Measurements from ENCODE around the gene RPLP2.

RPLP2 gene

DNA sequence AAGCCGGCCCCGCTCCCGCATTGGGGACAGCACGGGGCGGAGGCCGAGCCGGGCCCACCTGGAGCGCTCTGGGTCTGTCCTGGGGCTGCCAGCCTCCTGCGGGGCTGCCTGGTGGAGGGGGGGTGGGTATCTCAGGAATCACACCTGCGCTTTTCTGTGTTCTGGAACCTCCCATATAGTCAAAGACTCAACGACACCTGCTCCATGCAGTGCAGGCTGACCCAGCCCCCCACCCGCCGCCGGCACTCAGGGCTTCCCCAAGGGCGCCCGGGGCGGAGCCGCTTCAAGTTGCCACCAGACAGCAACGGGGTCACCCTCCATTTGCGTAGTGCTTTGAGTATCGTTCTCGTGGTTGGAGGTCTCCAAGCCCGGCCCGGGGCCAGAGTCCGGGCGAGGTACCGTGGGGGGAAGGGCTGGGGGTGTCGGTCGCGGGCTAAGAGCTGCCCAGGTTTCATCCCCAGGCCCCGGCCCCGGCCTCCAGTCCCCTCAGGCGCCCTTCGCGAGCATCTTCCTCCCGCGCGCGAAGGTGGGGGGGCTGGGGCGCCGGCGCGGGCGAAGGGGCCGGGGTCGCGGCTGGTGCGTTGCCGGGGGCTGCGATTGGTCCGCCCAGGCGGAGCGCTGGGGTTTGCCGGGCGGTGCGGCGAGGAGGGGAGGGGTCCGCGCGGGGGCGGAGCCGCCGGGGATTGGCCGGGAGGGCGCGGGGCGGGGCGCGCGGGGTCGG is 39.5 kb downstream of the RPLP2 start:
- TF ChIP-seq MYC (IDR thresholded peaks at IDR 0.05; ENCODE audit: low read depth, low read length) (no peak), POLR2A (IDR thresholded peaks at IDR 0.05; ENCODE audit: extremely low read depth, insufficient read length) (no peak)
- TF ChIP-seq, protein P1, sequence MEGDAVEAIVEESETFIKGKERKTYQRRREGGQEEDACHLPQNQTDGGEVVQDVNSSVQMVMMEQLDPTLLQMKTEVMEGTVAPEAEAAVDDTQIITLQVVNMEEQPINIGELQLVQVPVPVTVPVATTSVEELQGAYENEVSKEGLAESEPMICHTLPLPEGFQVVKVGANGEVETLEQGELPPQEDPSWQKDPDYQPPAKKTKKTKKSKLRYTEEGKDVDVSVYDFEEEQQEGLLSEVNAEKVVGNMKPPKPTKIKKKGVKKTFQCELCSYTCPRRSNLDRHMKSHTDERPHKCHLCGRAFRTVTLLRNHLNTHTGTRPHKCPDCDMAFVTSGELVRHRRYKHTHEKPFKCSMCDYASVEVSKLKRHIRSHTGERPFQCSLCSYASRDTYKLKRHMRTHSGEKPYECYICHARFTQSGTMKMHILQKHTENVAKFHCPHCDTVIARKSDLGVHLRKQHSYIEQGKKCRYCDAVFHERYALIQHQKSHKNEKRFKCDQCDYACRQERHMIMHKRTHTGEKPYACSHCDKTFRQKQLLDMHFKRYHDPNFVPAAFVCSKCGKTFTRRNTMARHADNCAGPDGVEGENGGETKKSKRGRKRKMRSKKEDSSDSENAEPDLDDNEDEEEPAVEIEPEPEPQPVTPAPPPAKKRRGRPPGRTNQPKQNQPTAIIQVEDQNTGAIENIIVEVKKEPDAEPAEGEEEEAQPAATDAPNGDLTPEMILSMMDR (IDR thresholded peaks at IDR 0.05; ENCODE audit: low read depth, low read length) = no peak
- TF ChIP-seq, protein P2, sequence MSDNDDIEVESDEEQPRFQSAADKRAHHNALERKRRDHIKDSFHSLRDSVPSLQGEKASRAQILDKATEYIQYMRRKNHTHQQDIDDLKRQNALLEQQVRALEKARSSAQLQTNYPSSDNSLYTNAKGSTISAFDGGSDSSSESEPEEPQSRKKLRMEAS (IDR thresholded peaks at IDR 0.05; ENCODE audit: low read depth, low read length) = no peak
- no peak overlapping the region for H3K4me3 ChIP-seq (ENCODE audit: low read depth, low read length)
- DNase-seq (ENCODE audit: low read depth) = no peak

DNA sequence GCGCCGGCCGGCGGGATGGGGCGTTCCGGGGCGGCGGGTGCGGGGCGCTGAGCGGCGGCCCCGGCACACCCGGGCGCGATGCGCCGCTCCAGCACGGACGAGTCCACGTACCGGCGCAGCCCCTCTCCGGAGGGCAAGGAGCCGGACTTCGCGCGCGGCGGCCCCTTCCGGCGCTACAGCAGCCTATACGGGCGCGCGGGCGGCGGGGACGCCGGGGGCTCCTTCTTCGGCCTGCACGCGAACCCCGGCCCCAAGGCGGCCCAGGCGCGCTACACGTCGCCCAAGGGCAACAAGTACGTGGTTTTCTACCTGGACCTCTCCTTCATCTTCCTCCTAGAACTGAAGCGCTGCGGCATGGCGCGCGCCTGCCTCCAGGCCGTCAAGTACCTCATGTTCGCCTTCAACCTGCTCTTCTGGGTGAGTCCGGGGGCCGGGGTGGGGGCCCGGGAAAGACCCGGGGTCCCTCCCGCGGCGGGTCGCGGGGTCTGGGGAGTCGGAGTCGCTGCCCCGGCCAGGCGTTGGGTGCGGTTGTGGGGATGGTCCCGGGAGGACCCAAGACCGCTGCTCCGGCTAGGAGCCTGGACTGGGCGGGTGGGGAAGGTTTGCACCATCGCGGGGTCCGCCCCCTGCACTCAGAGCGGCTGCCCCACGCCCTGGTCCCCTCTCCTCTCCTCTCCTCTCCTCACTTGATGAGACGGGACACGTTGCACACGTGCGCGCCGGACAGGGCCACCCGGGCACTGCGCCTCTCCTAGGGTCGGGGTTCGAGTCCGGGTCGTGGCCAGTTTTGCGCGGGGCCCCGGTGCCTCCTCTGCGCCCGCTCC is 40.4 kb downstream of the RPLP2 start:
- no peak overlapping the region for H3K4me3 ChIP-seq (ENCODE audit: low read depth, low read length)
- DNase-seq (ENCODE audit: low read depth) = no peak
- TF ChIP-seq MYC (IDR thresholded peaks at IDR 0.05; ENCODE audit: low read depth, low read length) = no peak
- TF ChIP-seq, protein P2 (IDR thresholded peaks at IDR 0.05; ENCODE audit: low read depth, low read length) = no peak

DNA sequence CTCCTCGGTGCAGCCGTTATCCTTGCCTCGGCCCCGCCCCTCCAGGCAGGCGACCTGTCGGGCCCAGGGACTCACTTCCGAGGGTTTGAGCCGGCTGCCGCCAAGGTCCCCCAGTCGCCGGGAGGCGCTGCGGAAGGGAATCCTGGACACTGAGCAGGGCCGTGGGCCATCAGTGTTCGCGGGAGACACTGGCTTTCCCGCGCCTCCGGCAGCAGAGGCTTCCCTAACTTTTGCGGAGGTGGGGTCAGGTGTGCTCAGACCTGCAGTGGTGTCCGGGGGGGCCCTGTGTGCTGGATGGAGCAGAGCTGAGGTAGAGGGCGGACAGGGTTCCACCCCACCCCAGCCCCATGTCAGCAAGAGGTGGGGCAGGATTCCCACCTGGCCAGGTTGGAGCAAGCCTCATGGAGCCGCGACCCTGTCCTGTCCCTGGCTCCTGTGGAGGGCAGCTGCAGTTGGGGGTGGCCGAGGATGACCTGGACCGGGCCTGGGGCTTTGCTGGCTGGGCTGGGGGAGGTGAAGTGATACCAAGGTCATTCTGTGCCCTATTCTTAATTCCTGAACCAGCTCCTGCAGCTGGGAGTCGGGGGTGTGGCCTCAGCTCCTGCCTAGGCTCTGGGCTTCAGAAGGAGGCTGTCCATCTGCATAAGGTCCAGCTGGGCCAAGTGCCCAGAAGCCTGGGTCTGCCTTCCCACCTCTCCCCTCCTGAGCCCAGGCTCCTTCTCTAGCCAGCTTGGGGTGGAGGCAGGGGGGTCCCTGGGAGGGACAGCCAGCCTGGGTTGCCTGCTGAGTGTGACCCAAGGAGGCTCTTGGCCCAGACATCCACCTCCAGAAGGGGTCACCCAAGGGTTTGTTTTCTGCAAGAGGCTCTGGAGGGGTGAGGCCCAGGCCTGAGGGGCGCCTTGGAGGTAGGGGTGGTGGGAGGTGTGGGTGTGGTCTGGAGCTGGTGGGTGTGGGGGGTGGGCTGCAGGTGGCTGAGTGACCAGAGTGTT is 41.3 kb downstream of the RPLP2 start:
- DNase-seq (ENCODE audit: low read depth) = no peak
- H3K4me3 ChIP-seq (ENCODE audit: low read depth, low read length) = no peak overlapping the region
- TF ChIP-seq MYC (IDR thresholded peaks at IDR 0.05; ENCODE audit: low read depth, low read length) (no peak), POLR2A (IDR thresholded peaks at IDR 0.05; ENCODE audit: extremely low read depth, insufficient read length) (no peak)
- TF ChIP-seq, protein P2 (IDR thresholded peaks at IDR 0.05; ENCODE audit: low read depth, low read length) = no peak
- TF ChIP-seq, protein P1 (IDR thresholded peaks at IDR 0.05; ENCODE audit: low read depth, low read length) = no peak

DNA sequence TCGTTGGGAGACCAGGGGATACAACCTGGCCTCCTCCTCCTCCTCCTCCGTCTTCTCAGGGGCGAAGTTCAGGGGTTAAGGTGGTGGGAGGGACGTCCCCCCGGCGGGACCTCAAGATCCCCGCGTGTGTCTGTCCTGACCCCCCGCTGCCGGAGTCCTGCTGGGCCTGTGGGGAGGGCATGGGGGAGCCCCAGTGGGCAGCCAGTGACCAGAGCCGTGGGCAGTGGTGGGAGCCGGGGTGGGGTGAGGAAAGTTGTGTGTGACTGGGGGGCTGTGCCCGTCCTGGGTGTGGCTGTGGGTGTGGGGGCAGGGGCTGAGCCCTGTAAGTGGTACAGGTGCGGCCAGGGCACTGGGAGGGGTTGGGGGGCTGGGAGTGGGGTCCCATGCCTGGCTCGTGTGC is 43.0 kb downstream of the RPLP2 start:
- DNase-seq (ENCODE audit: low read depth) = no peak
- H3K4me3 ChIP-seq (ENCODE audit: low read depth, low read length) = no peak overlapping the region
- TF ChIP-seq, protein P1 (IDR thresholded peaks at IDR 0.05; ENCODE audit: low read depth, low read length) = no peak
- no peak for TF ChIP-seq POLR2A (IDR thresholded peaks at IDR 0.05; ENCODE audit: extremely low read depth, insufficient read length)
- TF ChIP-seq, protein P2 (IDR thresholded peaks at IDR 0.05; ENCODE audit: low read depth, low read length) = no peak
- TF ChIP-seq MYC (IDR thresholded peaks at IDR 0.05; ENCODE audit: low read depth, low read length) = no peak

DNA sequence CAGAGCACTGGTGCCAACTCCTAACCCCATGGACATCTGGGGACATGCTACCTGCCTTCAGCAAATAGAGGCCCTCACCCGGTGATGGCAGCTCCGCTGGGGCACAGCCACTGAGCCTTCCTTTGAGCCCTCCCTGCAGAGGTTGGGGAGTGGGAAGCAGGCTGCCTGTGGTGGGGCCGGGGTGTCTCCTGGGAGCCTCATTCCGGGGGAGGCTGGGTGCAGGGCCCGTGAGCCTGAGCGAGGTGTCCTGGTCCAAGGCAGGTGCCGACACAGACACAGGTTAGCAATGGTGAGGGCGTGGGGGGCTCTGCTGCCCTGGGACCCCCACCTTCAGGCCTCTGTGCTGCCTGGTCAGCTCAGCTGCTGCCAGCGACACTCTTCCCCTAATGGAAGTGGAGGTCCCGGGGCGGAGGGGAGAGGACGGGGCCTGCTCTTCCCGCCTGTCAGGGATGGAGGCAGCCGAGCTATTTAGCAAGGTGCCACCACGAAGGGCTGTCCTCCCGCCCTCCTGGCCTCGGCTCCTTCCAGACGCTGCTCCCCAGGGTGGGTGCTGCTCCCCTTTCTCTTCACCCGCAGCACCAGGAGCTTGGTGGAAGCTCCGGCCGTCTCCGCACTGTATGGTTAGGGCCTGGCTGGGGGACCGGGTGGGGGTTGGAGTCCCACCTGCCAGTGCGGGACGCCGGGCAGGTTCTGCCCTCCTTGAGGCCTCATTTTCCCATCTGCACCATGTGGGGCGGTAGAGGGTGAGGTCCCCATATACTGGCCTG is 44.1 kb downstream of the RPLP2 start:
- H3K4me3 ChIP-seq (ENCODE audit: low read depth, low read length) = no peak overlapping the region
- DNase-seq (ENCODE audit: low read depth) = no peak
- TF ChIP-seq, protein P2 (IDR thresholded peaks at IDR 0.05; ENCODE audit: low read depth, low read length) = no peak
- TF ChIP-seq POLR2A (IDR thresholded peaks at IDR 0.05; ENCODE audit: extremely low read depth, insufficient read length) (no peak), MYC (IDR thresholded peaks at IDR 0.05; ENCODE audit: low read depth, low read length) (no peak)
- TF ChIP-seq, protein P1 (IDR thresholded peaks at IDR 0.05; ENCODE audit: low read depth, low read length) = no peak

Measured in NB4 (cell line).